RPMI8226 (cell line): ENCODE results near the gene ITPR3.

Experiments
- DNase-seq: peaks from one replicate; pipeline ENCODE4 v3.0.0-alpha.2; 2015

Gene ITPR3

DNA sequence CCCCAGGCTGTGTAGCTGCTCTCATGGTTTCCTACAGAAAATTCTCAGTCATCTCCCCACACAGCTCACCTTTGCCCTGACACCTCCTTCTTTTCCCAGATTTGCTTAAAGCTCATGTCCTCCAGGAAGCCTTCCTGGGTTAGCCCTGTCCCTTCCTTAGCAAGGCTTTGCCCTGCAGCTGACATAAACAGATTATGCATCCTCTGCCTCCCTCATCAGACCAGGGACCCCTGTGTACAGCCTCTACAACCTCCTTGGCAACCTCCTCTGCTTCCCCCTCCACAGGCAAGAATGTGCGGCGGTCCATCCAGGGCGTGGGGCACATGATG, 50.6 kb downstream of the ITPR3 start:
- DNase-seq, result no peak

DNA sequence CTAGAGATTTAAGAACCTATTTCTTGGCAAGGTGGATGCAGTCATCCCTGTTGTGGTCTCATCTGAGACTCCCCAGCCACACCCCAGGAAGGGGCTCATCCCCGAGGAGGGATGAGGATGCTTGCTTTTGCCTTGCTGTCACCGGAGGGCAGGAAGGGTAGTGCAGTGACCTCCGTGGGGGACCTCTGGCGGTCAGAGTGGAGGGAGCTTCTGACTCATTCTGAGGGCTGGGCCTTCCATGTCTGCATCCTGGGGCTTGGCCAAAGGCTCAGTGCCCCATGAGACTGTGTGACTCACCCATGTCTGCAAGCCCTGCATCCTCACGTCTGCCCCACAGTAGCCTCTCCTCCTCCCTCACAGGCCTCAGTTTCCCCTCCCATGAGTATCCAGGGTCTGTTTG, 51.7 kb downstream of the ITPR3 start:
- DNase-seq, result no peak

DNA sequence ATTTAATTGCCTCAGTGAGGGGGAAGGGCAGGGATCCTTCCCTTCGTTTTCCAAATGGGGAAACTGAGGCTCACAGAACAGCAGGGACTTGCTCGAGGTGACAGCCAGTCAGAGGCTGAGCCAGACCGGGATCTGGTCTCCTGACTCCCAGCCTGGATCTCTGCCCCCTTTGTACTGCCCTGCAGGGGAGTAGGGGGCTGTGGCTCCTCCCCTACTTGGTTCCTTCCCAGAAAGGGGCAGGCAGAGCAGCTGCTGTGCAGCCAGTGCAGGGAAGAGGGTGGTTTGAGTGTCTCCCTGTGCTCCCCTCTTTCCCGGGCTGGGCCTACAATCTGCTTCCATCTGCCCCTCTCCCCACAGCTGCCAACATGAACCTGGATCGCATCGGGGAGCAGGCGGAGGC, 52.7 kb downstream of the ITPR3 start:
- no peak for DNase-seq

DNA sequence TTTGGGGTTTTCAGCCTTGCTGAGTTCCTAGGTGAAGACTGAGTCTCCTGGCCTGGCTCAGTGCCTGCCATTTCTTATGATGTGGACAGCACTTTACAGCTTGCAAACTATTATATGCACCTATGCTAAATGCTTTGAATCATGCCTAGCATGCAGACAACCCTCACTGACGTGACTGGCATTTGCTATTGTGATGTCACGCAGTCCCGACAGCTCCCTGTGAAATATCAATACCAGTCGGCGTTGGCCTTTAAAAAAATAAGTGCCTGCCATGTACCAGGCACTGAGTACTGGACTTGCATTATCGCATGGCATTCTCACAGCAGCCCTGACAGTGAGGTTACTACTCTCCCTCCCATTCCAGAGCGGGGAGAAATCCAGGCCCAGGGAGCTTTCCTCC, 54.8 kb downstream of the ITPR3 start:
- DNase-seq, result no peak

DNA sequence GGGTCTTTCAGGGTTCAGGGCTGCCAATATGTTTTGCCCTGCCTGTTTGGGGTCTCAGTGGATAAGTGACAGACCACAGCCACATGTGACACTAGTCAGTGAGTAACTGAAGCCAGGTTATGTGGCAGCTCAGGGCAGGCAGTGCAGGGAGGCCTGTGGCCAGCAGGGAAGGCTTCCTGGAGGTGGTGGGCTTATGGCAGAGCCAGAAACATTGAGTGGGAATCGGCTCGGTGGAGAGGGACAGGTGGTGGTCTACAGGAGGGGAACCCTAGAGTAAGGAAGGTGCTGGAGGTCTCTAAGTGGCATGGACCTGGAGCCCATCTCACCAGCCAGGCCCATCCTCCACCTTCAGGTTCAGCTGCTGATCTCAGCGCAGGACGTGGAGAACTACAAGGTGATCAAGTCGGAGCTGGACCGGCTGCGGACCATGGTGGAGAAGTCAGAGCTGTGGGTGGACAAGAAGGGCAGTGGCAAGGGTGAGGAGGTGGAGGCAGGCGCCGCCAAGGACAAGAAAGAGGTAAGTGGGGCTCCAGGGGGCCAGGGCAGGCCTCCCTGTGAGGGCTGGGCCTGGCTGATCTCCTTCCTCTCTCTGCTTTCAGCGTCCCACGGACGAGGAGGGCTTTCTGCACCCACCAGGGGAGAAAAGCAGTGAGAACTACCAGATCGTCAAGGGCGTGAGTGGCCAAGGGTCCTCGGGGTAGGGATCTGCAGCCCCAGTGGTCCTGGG, 55.5 kb downstream of the ITPR3 start:
- DNase-seq, result no peak

DNA sequence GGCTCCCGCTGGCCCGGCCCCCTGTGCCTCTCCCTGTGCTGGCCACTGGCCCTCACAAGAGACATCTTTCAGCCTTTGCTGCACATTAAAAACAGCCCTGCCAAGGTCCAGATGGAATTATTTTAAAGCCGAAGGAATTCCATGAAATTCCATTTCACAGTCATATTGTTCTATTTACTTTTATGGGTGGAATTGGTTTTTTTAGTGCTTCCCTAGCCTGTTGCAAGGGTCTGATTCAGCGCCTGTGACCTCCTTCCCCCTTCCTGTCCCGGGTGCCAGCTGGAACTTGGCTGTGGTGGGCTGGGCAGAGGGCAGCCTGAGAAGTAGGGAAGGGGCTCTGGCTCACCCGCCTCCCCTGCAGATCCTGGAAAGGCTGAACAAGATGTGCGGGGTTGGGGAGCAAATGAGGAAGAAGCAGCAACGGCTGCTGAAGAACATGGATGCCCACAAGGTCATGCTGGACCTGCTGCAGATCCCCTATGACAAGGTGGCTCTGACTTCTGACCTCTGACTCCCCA, 56.1 kb downstream of the ITPR3 start:
- no peak for DNase-seq

DNA sequence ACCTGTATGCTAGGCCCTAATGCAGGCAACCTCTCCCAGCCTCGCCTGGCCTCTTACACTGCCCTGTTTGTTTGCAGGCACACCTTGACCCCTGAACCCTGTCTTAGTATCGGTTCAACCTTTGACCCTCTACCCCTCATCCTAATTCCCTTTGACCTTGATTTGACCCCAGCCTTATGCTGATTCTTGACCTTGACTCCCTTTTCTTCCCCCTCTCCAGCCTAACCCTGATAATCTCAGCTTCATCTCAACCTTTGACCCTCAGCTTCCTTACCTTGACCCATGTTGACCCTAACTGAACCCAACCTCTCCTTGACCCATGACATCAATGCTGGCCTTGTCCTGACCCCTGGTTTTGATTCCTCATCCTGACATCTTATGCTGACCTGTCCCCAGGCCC, 56.6 kb downstream of the ITPR3 start:
- no peak for DNase-seq

DNA sequence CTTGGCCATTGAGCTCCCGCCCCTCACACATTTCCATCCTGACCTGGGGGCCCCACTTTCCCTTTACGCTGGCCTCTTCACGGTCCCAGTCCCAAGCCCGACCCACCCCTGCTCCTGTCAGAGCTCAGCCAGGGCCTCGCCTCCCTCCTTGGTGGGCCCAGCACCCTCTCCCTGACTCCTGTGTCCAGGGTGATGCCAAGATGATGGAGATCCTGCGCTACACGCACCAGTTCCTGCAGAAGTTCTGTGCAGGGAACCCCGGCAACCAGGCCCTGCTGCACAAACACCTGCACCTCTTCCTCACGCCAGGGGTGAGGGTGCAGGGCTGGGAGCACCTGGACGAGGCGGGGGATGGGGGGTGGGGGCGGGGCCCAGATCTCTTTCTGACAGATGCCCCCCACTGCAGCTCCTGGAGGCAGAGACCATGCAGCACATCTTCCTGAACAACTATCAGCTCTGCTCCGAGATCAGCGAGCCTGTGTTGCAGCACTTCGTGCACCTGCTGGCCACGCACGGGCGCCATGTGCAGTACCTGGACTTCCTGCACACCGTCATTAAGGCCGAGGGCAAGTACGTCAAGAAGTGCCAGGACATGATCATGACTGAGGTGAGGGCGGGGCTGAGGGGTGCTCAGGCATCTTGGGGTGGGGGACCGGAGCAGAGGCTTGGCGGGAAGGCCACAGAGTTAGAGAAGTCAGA, 57.3 kb downstream of the ITPR3 start:
- DNase-seq, result no peak

DNA sequence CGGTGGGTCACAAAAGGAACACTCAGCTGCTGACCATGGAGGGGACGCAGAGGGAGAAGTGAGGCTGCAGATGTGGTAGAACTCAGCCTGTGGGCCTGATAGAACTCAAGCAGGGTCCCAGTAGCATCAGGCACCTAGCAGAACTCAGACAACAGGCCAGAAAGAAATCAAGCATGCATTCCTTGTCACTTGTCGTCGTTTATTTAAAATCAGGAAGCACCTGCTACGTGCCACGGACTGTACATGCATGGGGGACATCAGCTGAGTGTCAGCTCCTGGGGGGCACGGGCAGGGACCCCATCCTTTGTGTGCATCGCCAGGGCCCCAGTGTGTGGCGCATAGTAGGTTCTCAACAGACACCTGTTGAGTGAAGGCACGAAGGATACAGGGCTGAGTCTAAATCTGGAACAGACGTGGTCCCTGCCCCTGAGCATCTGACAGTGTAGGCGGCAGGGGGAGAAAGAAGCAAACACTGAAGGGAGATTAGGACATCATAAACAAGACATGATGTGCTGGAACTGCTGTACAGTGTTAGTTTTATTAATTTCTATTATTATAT, 57.9 kb downstream of the ITPR3 start:
- DNase-seq, result no peak

DNA sequence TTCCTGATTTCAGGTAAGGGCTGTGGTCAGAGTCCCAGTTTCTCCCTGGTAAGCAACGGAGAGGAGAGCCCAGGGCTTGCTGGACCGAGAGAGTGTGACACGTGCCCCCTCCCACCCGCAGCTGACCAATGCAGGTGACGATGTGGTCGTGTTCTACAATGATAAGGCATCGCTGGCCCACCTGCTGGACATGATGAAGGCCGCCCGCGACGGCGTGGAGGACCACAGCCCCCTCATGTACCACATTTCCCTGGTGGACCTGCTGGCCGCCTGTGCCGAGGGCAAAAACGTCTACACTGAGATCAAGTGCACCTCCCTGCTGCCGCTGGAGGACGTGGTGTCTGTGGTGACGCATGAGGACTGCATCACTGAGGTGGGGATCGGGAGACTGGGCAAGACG, 58.6 kb downstream of the ITPR3 start:
- no peak for DNase-seq

DNA sequence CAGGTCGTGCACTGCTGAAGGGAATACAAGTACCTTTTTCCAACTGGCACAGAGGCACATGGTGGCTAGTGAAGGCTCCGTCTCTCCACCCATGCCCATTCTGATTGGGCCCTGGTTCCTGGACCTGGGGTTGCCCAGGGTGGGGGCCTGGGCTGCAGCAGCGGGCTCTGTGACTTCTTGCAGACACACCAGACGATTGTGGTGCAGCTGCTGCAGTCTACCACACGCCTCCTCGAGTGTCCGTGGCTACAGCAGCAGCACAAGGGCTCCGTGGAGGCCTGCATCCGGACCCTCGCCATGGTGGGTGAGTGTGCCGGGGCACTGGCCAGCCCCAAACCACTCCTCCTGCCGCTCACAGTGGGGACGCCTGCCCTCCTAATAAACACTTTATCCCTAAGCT, 61.2 kb downstream of the ITPR3 start:
- no peak for DNase-seq

DNA sequence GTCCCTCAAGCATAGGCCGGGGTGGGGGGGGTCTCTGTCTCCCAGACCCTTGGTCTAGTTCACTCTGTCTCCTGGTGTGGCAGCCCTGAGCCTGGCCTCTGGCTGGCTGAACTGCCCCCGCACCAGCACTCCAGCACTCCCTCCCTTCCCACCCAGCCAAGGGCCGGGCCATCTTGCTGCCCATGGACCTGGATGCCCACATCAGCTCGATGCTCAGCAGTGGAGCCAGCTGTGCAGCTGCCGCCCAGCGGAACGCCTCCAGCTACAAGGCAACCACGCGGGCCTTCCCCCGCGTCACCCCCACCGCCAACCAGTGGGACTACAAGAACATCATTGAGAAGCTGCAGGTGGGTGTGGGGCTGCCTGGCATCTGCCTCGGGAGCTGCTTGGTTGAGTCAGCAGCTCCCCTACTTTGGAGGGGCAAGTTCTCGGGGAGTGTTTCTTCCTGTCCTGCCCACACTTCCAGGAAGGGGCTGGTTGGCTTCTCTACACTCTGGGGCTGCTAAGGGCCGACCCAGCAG, 62.0 kb downstream of the ITPR3 start:
- no peak for DNase-seq

DNA sequence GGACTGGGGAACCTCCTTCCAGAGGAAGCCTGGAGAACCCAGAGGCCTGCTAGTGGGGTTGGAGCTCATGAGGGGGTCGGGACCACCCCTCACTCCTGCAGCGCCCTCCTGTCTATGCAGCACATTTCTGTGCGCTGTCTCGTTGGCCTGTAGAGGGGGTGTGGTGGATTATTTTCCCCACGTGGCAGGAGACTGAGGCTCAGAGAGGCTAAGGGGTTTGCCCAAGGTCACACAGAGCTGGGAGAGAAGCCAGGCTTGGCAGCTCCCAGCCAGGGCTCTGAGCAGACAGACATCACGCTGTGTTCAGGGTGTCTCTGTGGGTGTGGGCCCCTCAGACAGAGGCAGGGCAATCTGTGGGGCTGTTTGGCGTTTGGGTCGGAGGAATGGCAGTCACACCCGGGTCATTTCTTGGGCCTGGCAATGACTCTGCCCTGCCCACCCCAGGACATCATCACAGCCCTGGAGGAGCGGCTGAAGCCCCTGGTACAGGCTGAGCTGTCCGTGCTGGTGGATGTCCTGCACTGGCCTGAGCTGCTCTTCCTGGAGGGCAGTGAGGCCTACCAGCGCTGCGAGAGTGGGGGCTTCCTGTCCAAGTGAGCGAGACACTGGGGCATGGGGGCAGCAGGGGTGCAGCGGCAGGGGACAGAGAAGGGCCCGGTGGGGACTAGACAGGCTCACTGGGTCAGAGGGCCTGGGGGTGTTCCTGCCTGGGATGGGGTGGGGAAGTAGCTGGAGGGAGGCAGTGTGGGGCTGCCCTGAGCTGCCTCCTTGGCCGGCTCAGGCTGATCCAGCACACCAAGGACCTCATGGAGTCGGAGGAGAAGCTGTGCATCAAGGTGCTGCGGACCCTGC, 62.7 kb downstream of the ITPR3 start:
- DNase-seq, result no peak

DNA sequence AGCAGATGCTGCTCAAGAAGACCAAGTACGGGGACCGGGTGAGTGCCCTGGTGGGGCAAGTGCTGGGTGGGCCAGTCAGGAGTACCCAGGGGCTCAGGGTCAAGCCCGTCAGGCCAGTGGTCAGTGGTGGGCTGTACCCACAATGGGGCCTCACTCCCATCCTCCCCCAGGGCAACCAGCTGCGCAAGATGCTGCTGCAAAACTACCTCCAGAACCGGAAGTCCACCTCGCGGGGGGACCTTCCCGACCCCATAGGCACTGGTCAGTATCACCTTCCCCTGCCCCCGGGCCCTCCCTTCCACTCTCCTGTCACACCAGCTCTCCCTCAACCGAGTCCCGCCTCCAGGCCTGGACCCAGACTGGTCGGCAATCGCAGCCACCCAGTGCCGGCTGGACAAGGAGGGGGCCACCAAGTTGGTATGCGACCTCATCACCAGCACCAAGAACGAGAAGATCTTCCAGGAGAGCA, 63.3 kb downstream of the ITPR3 start:
- no peak for DNase-seq

DNA sequence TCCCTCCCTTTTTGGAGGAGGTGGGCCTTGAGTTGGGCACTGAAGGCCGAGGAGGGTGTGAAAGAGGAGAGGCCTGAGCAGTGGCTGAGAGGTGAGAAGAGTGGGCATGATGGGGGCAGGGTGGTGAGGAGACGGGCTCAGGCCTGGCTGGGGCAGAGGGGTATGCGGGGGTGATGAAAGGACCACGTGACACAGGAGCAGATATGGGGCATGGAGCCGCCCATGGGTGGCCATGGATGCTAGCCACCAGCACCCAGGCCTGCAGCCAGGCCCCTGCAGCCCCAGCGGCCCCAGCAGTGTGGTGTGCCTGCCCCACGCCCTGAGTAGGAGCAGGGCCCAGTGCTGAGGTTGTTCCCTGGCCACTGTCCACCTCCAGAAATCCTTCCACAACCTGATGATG, 63.9 kb downstream of the ITPR3 start:
- no peak for DNase-seq

DNA sequence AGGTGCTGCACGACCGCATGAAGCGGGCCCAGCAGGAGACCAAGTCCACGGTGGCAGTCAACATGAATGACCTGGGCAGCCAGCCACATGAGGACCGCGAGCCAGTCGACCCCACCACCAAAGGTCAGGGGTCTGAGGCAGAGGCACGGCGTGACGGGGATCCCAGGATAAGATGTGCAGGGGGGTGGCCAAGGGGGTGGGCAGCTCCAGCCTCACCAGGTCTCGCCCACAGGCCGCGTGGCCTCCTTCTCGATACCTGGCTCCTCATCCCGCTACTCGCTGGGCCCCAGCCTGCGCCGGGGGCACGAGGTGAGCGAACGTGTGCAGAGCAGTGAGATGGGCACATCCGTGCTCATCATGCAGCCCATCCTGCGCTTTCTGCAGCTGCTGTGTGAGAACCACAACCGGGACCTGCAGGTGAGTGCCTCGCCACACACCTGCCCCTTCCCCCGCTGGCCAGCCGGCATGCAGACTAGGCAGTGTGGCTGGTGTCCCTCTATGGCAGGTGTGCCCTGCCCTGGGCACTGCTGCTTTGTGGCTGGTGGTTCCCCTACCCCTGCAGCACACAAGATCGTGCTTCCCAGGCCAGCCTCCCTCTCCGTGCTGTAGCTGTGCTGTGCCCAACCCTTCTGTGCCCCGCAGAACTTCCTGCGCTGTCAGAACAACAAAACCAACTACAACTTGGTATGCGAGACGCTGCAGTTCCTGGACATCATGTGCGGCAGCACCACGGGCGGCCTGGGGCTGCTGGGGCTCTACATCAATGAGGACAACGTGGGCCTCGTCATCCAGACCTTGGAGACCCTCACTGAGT, 64.5 kb downstream of the ITPR3 start:
- DNase-seq, result no peak

DNA sequence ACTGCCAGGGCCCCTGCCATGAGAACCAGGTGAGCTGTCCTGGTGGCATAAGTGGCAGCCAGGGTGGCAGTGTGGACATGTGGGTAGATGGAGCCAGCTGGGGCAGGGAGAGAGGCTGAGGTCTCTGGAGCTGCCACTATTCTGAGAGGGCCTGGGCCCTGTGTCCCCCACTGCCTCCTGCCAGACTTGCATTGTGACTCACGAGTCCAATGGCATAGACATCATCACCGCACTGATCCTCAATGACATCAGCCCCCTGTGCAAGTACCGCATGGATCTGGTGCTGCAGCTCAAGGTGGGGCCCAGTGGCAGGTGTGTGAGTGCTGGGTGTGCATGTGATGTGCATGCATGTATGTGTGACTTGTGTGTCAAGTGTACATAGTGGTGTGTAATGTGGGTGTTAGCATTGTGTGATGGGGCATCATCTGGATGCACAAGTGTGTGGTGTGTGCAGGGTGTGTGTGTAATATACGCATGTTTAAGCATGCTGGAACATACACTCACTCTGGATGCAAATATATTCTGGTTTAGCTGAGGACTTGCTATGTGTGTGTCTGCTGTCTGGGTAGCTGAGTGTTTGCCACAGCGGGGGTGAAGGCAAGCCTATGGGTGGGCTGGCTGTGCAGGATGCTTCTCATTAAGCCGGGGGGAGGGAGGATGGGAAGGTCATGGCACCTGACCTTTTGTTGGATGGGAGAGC, 65.3 kb downstream of the ITPR3 start:
- no peak for DNase-seq

DNA sequence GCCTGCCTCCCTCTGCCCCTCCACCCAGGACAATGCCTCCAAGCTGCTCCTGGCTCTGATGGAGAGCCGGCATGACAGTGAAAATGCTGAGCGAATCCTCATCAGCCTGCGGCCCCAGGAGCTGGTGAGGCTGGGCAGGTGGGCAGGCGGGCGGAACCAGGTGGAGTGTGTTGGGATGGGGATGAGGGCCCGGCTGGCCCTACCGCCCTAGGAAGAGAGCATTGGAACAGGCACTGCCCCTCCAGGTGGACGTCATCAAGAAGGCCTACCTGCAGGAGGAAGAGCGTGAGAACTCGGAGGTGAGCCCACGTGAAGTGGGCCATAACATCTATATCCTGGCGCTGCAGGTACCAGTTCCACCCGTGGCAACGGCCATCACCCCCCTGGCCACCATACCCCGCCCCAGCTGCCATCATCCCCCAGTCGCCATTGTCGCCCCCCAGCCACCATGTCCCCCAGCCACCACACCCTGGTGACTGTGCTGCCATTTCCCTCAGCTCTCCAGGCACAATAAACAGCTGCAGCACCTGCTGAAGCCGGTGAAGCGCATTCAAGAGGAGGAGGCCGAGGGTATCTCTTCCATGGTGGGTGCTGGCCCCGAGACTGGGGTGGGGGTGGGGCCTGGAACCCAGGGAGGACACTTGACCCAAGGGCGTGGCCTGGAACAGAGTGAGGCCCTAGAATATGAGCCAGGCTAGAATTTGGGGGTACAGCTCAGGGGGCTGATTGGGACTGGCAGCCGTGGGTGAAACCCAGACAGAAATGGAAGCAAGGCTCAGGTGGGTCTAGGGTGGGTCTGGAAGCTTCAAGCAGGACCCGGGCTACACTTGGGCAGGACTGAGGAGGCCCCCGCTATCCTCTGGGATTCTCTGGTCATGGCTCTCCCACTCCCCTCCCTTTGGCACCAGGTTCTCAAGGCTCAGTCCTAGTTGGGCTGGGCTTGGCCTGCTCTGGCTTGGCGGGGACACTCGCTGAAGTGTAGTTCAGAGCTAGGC, 66.2 kb downstream of the ITPR3 start:
- DNase-seq, result no peak

DNA sequence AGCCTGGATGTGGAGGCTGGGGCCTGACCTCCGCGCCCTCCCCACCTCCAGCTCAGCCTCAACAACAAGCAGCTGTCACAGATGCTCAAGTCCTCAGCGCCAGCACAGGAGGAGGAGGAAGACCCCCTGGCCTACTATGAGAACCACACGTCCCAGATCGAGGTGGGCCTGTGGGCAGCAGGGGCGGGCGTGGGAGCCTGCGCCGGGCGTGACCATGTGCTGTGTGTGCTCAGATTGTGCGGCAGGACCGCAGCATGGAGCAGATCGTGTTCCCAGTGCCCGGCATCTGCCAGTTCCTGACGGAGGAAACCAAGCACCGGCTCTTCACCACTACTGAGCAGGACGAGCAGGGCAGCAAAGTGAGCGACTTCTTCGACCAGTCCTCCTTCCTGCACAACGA, 66.9 kb downstream of the ITPR3 start:
- no peak for DNase-seq

DNA sequence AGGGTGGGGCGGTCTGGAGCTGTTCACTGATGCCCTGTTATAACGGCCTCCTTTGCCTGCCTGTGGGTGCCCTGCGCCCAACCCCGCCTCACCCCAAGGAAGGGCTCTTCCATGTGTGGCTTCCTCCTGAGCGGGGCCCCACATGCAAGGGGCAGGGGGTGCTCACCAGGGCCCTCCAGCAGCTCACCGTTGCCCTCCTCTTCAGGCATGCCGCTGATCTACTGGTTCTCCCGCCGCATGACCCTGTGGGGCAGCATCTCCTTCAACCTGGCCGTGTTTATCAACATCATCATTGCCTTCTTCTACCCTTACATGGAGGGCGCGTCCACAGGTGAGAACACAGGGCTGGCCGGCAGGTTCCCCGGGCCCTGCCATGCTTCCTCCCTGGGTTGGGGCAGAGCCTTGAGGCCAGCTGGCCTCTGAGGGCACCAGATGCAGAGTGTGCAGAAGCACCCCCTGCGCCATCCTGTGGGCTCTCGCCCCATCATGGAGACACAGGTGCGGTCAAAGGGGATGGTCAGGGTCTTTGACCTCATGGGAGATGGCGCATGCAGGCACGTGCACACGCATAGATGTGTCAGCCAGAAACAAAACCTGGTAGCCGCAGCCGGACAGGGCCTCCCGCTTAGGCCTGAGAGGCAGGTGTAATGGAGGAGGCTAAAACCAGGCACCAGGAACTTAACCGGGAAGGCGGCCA, 67.5 kb downstream of the ITPR3 start:
- DNase-seq, result no peak
